Measurements from ENCODE around the gene FTCD.

FTCD gene

DNA sequence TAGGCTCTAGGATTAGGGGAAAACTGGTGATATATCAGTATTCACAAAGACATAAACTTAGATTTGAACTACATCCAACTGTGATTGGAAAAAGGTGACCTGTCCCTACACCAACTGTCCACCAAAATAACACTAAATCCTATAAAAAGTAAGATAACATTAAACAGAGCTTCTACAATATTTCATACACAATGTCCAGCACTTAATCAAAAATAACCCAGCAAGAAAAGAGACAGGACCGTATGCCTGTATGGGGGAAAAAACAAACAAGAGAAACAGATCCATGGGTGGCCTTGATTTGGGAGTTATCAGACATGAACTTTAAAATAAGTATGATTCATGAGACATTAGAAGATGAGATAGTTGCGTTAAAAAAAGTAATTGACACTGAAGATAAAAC lies 67.2 kb downstream of the FTCD start:
- no peak for DNase-seq

DNA sequence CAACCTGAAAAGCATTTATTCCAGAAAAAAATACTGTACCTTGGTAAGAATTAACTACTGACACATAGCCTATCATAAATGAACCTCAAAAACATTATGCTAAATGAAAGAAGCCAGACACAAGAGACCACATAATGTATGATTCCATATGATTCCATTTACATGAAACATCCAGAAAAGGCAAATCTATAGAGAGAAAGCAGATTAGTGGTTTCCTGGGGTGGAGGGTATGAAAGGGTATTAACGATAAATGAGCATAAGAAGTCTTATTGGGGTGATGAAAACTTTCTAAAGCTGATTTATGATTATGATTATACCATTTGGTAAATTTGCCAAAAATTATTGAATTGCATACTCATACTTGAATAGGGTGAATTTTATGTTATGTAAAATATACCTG lies 67.7 kb downstream of the FTCD start:
- DNase-seq = no peak

Data from suppressor macrophage treated with lipopolysaccharide for 4 hours (primary cell).